Measurements from ENCODE around the gene LIMS2.

LIMS2 gene

DNA sequence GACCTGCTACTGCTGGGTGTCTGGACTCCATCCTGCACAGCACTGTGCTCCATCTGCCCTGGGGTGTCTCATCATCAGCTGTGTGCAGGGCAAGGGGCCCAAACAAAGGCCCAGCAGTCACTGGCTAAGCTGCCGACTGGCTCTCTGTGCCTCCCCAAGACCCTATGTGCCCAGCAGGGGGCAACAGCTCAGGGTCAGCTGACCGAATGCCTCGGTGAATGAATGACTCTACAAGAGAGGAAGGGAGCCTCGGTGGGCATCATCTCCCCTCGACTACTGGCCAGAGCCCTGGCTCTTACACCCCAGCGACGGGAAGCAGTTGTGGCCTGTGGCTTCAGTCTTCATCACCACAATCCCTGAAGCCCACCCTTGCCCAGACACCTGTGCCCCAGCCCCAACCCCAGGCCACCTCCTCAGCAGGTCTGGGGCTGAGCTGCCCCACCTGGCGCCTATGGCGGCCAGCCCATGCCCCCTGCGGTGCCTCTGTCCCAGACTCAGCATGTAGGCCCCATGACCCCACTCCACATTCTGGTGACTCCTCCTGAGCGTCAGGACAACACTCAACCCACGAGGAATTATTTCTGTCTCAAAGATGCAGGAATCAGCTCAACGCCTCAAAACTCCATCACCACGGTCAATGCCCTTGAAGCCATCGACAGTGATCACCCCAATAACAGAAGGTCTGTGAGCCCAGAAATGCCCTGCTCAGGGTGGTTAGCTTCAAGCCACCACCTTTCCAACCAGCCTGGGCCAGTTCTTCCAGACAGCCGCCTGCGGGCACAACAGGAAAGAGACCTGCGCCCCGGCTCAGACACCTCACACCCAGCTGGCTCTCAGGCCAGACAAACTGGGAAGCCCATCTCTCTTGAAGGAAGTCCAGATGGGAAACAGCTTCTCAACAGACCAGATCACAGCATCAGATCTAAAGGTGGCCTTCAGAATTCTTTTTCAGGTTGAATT is 31.0 kb downstream of the LIMS2 start:
- no peak for DNase-seq

DNA sequence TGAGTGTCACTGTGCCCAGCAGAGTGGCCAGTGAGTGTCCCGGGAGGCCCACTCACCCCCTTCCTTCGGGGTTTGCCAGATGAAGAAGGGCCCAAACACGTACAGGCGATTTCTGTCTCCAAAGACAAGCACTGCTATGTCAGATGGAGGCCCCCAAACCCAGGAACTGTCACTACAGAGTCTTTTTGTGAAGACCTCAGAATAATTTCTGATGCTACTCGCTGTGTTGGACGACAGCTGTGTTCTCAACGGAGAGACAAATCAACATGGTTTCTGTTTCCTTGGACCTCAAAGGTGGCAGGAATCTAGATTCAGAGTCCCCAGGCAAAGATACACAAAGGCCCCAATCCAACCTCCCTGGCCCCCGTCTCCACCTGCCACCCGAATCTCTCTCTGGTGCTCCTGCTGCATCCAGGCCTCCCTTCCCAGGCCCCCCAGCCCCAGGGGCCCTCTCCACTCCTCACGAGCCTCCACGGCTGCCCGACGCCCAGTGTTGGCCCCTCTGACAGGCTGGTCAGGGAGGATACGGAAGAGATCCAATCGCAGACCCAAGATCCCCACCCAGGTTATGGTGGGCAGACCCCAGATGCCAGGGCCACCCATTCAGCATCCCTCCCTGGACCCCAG is 31.8 kb downstream of the LIMS2 start:
- no peak for DNase-seq

DNA sequence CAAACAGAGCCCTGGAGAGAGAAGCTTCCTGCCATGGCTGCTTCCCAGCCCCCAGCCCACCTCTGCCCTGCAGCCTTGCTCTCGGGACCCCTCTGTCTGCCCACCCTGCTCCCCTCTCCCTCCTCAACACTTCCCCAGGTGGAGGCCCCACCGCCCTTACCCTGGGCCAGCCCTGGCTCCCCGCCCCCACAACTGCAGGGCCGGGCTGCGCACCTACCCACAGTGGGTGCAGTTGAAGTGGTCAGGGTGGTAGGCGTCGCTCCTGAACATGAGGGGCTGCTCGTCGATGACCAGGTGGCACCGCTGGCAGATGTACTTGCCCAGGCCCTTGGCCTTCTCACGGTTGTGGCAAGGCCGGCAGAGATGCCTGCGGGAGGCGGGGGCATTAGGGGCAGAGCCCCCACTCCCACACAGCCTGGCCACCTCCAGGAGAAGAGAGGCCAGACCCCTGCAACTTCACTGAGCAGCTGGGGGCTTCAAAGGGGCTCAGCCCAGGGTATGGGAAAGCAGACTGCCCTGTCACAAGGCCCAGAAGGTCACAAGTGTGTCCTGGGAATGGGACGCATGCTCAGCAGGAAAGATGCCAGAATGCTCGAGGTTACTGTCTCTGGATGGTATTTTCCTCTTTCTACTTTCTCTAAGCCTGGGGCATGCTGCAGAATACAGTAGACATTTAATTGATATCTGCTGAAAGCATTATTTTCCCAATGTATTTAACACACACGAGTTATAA is 32.5 kb downstream of the LIMS2 start:
- DNase-seq, result no peak

DNA sequence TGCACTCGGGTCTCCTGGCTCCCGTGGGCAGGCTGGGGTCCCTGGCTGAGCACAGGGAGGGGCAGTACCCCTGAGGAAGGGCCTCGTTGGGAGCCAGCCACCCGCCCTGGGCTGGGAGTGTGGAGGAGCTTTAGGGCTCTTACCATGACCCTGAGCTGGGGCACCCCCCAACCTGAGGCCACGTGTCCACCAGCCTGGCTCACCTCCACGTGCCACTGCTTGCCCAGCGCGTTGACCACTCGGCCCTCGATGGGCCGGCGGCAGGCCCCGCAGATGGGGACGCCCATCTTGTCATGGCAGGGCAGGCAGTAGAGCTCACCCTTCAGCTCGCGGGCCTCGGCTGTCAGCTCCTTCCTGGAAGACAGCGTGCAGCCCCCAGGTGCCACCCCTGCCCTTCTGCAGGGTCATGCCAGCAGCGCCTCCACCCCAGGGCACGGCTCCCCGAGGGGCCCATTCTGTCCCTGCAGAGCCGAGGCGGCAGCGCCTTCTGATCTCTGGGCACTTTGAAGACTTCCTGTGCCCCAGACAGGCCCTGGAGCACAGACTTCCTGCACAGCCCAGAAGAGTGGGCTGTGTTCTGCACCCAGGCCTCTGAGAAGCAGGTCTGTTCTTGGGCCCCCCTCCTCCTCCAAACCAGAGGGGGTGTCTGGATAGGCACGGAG is 33.4 kb downstream of the LIMS2 start:
- DNase-seq, result peak; percentile 58

DNA sequence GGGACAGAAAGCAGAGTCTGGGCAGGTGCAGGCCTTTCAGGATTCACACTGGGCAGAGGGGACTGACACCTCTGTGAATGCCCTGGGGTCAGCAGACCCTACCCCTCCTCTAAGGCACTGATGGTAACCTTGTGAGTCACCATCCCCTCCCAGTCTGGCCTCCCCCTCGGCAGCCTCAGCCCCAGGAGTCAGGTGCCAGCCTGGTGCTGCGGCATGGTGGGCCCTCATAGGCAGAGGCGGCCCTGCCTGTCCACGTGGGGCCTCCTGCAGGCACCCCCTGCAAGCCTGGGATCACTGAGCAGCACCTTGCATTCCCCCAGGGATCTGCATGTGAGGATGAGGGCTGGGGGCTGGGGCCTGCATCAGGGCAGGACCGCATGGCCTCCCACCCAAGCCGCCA is 34.2 kb downstream of the LIMS2 start:
- no peak for DNase-seq

DNA sequence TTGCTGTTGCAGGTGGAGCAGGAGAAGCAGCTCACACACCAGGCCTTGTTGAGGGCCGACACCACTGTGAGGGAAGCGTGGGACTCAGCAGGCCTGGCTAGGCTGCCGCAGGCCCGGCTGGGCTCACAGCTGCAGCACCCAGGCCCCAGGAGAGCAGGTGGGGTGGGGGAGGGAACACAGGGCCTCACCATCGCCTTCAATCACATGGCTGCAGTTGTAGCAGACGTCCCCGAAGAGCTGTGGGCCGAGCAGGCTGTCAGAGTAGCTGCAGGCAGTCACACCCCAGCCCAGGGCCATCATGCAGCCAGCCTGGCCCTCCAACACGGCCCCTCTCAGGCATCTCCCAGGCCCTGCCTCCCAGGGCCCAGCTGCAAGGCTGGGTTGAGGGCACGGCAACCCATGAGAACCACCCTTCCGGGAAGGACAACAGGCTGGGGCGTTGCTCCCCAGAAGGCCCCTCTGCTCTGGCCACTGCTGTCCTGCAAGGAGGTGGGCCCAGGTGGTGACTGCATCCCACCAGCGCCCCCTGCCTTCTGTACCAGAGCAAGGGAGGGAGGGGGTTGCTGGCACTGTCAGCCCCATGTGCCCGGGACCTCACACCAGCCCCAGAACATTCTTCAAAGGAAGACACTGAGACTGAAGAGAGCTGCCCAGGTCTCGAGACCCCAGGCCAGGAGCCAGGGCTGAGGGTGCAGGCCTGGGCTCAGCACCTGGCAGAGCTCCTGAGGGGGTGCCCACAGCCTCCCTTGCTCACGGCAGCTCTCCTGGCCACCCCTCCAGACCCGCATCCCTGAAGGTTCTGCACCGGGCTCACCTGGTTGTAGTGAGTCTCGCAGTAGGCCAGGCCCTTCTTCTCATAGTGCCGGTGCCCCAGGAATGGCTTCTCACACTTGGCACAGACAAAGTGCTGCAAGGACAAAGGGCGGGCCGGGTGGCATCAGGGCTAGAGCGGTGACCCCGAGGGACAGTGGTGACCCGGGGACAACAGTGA is 35.0 kb downstream of the LIMS2 start:
- no peak for DNase-seq

DNA sequence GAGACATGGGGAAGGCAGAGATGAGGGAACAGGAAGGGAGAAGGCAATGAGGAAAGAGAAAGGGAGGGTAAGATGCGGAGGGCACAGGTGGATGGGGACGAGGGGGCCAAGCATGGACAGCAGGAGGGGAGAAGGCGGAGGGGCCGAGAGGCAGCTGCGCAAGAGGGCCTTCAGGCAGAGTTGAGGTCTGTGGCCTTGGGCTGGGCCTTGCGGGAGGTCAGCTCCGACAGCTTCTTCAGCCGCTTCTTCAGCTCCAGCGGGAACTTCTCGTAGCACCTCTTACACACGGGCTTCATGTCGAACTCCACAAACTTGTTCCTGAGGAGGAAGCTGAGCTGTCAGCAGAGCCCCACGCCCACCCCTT is 36.2 kb downstream of the LIMS2 start:
- DNase-seq, result no peak

DNA sequence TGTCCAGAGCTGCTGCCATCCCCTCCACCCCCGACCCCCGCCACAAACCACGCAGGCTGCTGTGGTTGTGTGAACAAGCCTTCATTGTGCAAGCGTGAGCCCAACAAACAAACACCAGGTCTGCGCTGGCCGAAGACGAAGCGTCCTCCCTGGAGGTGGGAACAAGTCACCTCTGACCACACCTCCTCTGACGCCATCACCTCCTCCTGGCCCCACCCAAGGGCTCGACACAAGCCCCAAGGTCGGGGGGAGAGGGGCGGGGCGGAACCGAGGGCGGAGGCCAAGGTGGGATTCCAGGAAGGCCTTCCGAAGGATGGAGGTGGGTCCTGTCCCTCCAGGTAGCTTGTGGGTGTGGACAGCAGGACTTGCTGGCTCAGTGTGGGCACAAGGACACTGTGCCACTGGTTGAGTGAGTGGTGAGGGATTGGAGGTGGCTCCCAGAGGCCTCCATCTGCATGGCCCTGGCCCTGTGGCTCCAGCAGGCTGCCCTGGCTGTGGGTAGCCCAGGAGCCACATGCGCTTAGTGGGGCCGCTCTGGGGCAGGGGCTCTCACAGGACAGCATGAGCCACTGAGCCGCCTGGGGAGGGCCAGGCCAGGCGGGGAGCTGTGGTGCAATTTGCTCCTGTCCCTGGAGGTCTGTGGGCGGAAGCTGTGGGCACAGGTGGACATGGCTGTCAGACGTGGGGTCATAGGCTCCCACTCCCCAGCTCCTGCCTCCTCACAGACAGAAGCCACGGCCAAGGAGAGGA is 36.8 kb downstream of the LIMS2 start:
- no peak for DNase-seq

DNA sequence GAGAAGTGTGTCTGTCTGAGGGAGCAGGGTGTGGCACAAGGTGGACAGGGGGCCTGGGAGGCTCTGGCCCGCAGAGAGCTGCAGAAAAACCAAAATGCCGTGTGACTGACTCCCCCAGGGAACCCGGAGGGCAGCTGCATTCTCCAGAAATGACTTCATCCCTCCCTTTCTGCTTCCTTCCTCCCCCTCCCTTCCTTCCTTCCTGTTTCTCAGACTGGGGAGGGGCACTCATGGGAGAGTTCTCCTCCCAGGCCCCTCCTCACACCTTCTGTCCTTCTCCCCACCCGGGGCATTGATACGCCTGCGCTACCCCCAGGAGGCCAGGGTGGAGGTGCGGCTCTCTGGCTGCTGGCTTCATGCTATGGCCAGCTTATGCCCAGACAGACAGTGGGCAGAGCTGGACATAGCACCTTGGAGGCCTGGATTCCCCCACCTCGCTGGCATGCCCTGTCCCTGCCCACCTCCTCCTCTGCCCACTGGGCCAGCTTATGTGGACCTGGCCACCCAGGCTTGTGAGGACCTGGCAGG is 37.5 kb downstream of the LIMS2 start:
- DNase-seq, result no peak

DNA sequence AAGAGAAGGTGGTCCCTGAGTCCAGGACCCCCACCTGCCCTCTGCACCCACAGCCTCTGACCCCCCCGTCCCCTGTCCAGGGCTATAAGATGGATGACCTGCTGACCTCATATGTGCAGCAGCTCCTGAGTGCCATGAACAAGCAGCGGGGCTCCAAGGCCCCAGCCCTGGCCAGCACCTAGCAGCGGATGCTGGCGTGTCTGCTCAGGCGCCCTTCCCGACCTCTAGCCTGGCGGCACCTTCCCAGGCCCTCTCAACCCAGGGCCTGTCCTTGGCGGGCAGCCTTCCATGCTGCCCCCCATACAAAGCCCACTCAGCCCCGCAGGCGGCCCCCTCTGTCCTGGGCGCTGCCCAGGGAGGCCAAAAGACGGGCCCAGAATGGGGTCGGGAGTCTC is 38.1 kb downstream of the LIMS2 start:
- no peak for DNase-seq

DNA sequence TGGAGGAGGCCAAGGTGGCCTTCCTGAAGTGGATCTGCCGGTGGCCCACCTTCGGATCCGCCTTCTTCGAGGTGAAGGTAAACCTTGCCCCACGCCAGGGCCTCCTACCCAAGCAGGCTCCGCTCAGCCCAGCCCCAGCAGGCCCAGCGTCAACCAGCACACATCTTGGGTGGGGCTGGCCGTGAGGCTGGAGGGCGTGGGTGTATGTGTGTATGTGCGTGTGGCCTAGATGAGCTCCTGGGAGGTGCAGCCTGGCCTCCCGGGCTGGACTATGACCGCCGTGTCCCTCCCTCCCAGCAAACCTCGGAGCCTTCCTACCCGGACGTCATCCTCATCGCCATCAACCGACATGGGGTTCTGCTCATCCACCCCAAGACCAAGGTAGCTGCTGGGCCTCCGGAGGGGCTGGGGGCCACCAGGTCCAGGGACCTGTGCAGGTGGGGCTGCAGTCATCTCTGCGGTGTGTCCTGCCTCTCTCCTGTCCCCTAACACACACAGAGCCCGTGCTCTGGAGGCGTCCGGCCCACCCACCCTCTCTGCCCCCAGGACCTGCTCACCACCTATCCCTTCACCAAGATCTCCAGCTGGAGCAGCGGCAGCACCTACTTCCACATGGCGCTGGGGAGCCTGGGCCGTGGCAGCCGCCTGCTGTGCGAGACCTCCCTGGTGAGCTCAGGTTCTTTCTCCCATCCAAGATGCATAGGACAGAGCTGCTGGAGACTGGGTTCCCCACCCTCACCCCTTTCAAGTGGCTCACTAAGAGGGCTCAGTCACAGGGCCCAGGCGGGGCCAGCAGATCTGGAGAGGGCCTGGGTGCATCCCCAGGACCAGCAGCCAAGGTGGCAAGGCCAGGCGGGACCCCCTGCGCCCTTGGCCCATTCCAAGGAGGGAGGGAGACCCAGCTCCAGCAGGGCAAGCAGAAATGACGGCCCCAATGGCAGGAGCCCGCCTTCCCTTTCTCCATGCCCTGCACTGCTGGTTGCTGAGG is 38.8 kb downstream of the LIMS2 start:
- DNase-seq, result no peak

DNA sequence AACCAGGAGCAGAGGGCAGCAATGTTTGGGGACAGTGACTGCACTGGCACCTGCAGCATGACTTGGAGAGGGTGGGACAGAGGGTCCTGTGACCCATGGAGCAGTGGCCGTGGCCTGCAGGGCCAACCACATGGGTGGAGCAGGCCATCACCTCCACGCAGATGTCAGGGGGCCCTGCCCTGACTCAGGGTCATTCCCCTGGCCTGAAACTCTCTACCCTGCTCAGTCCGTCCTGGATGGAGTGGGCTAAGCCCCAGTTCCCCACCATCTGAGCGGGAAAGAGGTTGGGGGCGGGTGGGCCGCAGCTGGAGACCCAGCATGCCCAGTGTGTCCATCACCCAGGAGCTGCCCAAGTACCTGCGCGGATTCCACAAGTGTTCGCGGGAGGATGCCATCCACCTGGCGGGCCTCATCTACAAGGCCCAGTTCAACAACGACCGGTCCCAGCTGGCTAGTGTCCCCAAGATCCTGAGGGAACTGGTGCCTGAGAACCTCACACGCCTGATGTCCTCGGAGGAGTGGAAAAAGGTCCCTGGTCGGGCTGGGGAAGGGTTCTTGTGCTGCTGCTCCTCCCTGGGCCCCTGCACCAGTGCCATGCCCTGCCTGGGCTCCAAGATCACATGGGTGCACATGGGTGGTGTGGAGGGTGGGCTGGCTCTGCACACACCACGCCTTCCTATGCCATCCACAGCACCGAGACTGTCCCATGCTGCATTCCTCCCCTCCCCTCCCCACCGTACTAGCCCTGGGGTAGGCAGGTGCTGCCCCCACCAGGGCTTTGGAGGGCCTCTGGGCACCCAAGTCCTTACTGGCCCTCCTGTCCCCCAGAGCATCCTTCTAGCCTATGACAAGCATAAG is 39.7 kb downstream of the LIMS2 start:
- DNase-seq, result no peak

DNA sequence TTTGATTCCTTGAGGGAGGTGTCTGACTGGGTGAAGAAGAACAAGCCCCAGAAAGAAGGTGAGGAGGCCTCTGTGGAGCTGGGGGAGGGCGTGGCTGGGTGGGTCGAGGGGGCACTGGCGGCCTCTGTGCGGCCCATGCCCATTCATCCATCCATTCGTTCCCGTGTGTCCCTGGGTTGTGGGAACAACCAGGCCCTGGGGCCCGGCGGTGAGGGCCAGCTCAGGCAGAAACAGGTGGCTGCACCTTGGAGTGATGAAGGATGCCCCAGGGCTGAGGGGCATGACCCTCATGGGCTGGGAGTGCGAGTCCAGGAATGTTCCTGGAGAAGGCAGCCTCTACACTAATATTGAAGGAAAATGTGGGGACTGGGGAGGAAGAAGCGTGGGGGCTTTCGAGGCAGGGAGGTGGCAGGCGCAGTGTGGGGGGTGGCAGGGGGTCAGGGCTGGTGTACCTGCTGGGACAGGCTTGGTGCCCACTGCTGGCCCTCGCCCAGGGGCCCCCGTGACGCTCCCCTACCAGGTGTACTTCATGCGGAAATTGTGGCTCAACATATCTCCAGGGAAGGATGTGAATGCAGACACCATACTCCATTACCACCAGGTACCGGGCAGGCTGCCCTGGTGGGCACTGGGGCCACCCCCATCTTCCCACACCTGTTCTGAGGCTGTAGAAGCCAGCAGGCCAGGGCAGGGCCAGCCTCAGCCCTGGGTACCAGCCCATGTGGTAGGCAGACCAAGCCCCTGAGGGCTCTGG is 40.5 kb downstream of the LIMS2 start:
- no peak for DNase-seq

DNA sequence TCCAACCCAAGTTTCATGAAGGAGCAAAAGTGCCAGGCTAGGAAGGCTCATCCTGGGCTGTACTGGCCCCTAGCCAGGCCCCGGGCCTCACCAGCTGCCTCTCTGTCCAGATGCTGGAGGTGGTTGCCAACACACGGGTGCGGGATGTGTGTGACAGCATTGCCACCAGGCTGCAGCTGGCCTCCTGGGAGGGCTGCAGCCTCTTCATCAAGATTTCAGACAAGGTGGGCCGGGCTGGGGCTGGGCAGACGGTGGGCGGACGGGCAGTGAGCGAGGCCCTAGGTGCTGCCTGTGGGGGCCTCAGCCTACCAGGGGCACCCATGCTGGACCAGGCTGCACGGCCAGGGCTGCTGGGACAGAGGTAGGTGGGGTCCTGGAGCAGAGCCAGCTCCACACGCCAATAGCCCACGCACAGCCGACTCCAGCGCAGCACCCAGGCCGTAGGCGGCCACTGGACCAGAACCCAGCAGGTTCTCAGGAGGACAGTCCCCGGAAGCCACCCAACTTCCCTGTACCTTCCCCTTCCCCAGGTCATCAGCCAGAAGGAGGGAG is 41.2 kb downstream of the LIMS2 start:
- DNase-seq, result no peak

DNA sequence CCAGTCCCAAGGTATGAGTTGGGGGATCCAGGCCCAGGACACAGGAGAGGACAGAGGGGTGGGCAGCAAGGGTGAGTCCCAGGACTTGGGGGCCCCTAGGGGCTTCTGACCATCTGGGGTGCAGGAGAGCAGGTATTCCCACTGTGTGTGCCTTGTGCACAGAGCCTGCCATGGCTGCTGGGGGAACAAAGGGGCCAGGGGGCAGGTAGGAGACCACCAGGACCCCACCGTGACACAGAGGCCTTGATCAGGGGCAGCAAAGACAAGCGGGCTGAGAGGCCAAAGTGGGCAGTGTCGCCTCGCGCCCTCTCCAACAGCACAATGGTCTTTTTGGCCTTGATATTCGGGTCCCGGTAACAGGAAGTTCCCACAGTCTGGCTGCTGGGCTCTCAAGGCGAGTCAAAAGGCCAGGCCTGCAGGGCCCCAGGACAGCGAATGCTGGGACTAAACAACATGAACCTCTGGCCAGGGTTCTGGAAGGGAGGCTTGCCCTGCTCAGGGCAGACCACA is 41.7 kb downstream of the LIMS2 start:
- no peak for DNase-seq

DNA sequence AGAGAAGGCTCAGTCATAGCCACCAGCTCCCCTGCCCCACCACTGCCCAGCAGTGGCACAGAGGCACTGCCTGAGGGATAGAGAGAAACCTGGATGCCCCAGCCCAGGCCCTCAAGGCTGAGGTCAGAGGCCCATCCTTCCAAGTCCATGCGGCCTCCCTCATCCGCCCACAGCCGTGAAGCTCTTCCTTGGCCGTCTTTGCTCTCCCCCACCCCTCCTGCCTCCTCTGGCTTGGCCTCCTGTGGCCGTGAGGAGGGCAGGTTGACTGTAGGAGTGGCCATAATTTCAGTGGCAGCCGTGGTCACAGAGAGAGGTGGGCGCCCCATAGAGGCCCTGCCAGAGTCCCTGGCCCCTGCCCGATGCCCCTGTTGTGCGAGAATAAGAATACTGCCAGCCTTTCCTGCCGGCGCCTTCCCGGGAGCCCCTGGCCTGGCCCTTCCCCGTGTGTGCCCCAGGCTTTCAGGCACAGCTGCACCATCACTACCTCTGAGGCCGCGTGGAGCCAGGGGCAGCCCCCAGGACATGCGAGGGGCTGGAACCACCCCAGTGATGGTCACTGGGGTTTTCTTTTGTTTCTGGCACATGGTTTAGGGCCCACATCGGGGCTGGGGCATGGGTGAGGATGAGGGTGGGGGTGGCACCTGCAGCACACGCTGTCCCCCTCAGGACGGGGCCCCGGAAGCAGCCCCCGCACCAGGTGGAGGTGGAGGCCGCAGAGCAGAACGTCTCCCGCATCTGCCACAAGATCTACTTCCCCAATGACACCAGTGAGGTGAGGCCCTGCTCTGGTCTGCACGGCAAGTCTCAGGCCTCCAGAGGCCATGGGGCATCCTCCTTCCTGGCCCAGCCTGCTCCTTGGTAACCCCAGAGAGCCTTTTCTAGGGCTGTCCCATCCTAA is 42.5 kb downstream of the LIMS2 start:
- DNase-seq, result no peak

All from activated CD4-positive, alpha-beta T cell treated with anti-CD3 and anti-CD28 coated beads, Interleukin-2, amount 50 U/mL, for 1 hour (primary cell).